ENCODE results near the gene GTPBP3.

Gene GTPBP3

GRCh38 chr19:17309198-17309964 lies 28.0 kb upstream of the GTPBP3 start, which contains the start of gene DDA1:
DDA1 (plus strand) TSS chr19:17309563; CDS start chr19:17309655, 92 bp downstream.
- peak; percentile 100 for DNase-seq (ENCODE audit: low read depth)

DNA sequence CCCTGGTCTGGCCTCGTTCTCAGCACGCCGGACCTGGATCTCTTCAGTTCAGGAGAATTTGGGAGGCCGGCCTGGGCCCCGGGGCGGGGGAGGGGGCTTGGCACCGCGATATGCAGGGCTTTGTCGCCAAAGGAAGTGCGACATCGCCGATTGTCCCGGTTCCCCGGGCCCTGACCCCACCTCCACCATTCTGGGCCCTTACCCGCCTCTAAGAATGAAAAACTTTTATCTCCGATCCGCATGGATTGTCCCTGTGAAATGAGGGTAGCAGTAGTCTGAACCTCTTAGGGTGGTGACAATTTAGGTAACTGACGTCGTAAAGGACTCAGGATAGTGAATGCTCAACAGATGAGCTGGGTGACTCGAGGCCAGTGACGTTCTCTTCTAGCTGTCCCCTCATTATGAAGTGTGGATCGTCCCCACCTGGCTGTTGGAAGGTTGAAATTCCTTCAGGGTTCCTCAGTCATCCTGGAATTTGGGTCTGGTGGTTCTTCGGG lies 27.3 kb upstream of the GTPBP3 start:
- no peak for DNase-seq (ENCODE audit: low read depth)

DNA sequence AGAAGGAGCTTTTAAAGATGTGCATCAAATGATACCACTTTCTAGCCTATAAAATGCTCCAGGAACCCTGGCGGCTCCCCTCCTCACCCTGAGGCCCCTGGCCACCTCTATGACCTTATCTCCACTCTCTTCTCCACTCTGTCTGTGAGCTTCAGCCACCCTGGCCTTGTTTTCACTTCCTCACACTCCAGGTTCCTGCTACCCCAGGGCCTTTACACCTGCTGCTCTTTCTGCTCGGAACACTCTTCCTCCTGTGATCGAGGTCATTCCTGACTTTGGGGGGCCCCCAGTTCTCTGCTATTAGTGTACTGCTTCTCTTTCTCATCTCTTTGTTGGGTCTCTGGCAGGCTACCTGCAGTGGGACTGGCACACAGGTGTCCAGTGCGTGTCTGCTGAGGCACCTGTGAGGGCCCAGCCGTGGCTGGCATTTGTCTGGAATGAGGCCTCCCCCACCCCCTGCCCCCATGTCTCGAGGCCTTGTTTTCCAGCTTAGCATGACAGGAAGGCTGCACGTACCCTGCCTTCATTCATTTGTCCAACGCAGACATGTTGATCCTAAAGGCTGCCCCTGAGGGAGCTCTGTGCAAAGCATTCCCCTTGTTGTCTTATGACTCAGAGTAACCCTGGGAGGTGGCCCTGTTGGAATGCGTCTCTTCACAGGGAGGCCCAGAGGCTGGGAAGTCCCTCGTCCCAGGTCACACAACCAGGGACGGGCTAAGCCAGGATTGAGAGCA lies 25.7 kb upstream of the GTPBP3 start:
- peak; percentile 57 for DNase-seq (ENCODE audit: low read depth)

DNA sequence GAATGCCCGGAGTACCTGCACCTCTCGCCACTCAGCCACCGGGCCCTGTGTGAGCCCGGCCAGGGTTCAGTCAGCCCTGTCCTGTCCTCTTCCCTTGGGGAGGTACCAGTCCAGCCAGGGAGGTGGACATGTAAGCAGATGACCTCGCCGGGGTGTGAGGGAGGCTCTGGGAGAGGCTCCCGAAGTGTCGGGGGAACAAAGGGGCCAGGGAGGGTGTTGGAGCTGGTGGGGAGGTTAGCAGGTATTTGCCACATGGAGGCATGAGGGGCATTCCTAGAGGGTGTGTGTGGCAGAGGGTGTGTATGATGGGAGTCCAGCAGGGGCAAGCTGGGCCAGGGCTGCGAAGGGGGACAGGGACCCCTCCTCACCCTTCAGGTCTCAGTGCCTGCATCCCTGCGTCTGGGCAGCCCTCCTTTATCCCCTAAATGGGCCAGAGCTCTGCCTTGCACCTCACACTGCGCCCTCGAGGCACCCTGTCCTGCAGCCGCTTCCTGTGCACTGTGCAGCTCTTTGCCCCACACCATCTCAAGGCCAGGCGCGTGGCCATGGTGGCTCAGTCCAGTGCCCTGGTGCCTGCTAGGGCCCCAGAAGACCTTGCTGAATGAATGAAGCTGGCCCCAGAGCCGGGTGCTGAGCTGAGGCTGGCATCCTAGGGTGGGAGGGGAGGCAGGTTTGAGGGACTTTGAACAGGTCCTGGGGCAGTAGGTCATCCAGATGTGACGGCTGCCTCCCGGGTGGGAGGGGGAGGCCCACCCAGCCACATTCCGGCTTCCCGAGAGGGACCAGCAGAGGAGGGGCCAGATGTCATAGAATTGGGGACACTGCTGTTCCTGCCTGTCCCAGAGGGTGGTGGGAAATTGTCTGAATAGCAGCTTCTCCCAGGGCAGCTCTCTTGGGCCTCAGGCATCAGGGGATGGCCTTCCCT lies 24.9 kb upstream of the GTPBP3 start:
- DNase-seq (ENCODE audit: low read depth): no peak

DNA sequence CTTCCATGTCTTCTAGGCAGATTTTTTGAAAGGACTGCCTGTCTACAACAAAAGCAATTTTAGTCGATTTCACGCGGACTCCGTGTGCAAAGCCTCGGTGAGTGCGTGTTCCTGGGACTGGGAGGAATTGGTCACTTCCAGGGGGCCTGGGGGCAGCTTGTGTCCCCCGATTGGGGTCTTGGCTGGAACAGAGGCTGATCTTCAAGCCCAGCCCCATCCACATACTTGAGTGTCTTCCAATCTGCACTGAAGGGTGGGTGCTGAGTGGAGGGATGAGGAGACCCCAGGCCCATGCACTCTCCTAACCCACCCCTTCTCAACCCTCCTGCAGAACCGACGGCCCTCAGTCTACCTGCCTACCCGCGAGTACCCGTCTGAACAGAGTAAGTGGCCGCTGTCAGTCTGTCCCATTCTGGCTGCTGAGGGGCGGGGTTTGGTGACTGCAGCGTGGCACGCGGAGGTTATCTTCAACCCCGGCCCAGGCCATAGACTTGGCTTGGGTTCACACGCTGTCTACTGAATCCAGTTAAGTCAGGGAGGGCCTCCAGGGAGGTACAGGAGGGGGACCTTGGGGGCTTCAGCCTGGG lies 23.3 kb upstream of the GTPBP3 start:
- DNase-seq (ENCODE audit: low read depth): no peak

GRCh38 chr19:17318966-17319365 lies 18.4 kb upstream of the GTPBP3 start:
- DNase-seq (ENCODE audit: low read depth): no peak

GRCh38 chr19:17319473-17320238 lies 17.7 kb upstream of the GTPBP3 start:
- DNase-seq (ENCODE audit: low read depth): no peak

DNA sequence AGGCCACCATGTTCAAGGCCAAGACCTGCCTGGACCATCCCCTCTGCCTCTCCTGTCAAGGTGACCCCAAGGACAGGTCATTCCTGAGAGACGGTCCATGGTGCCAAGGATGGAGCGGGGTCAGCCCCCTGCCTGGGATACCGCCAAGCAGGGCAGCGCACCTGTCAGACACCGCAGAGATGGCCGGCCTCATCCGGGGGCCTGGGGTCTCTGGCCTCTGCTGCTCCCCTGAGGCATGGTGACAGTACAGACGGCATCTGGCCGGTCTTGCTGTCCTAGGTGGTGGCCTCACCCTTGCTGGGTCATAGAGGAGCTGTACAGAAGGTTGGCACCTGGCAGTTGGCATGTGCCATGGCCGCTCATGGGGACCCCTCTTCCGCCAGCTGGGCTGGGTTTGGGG lies 16.9 kb upstream of the GTPBP3 start:
- DNase-seq (ENCODE audit: low read depth): no peak

- no peak for DNase-seq (ENCODE audit: low read depth)
Observed at GRCh38 chr19:17321655-17322489, 15.5 kb upstream of the GTPBP3 start.

DNA sequence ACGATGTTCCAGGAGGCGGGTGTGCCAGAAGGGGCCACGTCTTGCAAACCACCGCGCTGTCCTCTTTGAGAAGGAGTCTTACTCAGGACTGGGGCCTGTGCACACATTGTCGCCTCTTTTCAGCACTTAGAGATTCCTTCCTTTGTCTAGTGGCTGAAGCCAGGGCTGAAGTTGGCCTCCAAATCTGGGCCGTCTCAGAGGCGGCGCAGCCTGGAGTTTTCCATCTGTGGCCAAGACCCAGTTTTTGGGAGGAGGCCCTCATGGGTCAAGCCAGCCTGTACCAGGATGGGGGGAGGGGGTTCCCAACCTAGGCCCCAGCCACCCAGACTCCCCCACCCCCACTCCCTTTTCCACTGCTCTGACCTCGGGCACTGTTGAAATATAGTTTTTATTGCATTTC lies 14.5 kb upstream of the GTPBP3 start:
- no peak for DNase-seq (ENCODE audit: low read depth)

DNA sequence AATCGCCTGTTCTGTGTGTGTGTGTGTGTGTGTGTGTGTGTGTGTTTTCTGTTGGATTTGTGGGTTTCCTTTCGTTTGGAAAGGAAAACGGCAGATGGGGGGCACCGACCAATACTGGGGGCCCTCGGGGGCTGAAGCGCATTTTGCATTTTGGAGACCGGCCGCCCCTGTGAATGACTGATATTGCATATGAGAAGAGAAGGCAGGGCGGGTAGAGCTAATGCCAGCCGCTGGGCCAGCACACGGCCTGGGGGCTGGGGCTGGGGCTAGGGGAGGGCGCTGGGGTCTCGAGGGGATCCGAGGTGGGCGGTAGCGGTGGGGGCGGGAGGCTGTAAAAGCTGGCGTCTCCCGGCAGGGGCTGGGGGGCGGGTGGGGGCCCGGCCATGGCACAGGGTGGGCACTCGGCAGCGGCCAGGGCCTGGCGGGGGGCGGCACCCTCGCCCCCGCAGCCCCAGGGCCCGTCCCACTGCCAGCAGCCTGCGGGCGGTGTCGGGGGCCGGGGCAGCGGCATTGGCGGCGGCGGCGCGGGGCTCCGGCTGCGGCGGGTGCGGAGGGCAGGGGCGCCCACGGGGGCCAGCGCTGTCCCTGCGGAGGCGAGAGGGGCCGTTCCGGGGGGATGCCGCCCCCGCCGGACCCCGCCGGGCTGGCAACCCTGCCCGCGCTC lies 13.9 kb upstream of the GTPBP3 start:
- no peak for DNase-seq (ENCODE audit: low read depth)

DNA sequence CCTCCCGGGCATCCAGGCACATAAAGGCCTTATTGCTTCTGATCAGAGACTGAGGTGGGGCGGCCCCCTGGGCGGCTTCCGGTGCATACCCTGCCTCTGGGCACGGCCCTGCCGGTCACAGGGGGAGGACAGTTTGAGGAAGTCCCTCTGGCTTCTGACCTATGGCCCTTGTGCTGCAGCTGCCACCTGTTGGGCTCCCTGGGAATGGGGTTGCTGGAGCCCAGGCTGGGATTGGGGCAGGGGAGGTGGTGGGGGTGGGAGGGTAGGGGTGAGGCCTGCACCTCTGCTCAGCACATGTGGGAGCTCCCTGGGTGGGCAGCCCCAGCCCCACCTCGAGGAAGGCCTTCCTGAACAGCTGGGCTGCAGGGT lies 13.4 kb upstream of the GTPBP3 start:
- no peak for DNase-seq (ENCODE audit: low read depth)

- DNase-seq (ENCODE audit: low read depth): no peak
Observed at GRCh38 chr19:17324357-17325114, 12.8 kb upstream of the GTPBP3 start.

- no peak for DNase-seq (ENCODE audit: low read depth)
Observed at GRCh38 chr19:17325133-17325532, 12.2 kb upstream of the GTPBP3 start.

DNA sequence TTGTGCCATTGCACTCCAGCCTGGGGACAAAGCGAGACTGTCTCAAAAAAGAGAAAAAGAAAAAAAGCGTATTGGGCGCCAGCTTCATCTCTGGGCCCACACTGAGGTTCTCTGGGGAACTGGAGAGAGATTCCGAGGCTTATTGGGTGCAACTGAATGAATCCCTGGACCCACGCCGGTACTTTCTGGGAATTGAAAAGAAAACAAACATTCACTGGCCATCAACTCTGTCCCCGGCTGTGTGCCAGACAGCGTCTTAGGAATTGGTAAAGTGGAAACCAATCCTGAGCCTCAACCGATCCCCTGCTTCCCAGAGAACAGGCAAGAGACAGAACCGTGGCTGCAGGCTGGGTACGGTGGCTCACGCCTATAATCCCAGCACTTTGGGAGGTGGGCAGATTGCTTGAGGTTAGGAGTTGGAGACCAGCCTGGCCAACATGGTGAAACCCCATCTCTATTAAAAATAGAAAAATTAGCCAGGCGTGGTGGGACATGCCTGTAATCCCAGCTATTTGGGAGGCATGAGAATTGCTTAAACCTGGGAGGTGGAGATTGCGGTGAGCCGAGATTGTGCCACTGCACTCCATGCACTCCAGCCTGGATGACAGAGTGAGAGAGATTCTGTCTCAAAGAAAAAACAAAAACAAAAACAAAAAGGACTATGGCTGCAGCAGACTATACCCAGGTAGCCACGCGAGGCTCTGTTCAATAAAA lies 11.3 kb upstream of the GTPBP3 start:
- no peak for DNase-seq (ENCODE audit: low read depth)

DNA sequence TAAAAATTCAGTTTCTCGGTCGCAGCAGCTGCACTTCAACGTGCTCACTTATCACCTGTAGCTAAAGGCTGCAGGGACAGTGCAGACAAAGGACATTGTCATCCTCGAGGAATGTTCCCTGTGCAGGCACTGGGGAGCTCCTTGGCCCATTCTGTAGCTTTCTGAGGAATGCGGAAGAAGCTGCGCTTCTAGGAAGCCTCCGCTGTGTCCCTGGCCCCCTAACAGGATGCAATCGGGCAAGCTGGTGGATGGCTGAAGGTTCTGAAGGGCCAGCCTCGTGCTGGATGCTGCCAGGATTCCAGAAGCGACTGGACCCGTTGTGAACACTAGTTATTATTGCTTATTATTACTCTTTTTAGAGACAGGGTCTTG lies 10.8 kb upstream of the GTPBP3 start:
- no peak for DNase-seq (ENCODE audit: low read depth)

DNA sequence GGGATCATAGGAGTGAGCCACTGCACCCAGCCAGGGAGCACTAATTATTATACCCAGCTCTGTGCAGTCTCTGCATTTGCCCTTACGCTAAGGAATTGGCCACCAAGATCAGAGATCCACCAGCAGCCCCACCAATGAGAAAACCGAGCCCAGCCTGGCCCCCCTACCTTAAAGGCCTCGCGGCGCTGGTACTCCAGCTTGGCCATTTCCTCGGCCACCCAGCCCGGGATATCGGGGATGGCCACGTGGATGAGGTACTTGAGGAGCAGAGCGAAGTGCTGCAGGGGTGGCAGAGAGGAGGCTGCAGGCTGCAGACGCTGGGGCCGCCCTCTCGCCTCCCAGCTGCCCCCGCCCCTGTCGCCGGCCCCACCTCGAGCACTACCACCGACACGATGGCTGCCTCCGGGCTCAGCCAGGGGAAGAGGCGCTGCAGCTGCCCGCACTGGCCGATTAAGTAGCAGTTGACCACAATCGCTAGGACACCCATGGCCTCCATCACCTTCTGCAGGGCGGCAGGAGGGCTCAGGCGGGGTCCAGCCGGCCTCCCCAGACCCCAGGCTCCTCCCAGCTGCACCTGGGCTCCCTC lies 10.2 kb upstream of the GTPBP3 start:
- no peak for DNase-seq (ENCODE audit: low read depth)

Data from amniotic epithelial cell (primary cell).